Measurements from ENCODE around the gene C16orf87. TPM values are rescaled to one million over a fixed set of nuclear protein-coding genes. Genes with fewer than 3 reads are reported as not detected.

C16orf87 gene
- total and polyA plus RNA-seq, 9 of the 15 experiments (the other 6 are each of a cell fraction or from before 2014, with no cell fraction given), result 7.8 to 16.7 (median 10.5) TPM

DNA sequence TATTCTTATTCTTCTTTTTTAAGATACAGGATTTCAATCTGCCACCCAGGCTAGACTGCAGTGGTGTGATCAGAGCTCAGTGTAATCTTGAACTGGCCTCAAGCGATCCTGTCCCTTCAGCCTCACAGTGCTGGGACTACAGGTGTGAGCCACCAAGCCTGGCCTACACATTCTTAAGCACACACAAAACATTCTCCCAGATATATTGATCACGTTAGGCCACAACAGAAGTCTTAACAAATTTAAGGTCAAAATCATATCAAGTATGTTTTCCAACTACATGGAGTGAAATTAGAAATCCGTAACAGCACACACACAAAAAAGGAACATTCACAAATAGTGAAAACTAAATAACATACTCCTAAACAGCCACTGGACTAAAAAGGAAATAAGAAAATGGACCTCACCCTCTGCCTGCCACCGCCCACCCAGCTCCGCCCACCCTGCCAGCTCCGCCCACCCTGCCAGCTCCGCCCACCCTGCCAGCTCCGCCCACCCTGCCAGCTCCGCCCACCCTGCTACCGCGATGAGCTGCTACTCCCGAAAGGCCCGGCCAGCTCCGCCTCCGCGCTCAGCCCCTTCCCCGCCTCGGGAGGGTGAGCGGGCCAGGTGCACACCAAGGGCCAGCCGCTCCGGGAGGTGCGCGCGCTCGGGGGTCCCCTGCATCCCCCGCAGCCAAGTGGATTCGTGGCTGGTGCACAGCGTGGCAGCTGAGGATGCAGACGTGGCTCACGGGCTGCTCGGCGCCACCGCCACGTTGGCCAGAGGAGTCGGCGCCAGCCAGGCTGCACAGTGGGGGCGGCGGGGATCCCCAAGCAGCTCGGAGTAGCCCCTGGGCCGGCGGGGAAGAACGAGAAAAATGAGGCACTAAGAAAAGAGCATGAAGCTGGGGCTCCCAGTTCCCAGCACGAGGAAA is 41.2 kb downstream of the C16orf87 start (continued):
- TF ChIP-seq CEBPZ (IDR thresholded peaks at IDR 0.05; ENCODE audit: borderline replicate concordance, low read depth, low read length), result no peak
- TF ChIP-seq ZNF518B (CRISPR knock-in tag; IDR thresholded peaks at IDR 0.05), result no peak
- TF ChIP-seq HIVEP1 (CRISPR knock-in tag; IDR thresholded peaks at IDR 0.05), result no peak
- TF ChIP-seq KLF6 (CRISPR knock-in tag; IDR thresholded peaks at IDR 0.05; ENCODE audit: borderline replicate concordance), result no peak
- no peak for TF ChIP-seq MECOM (CRISPR knock-in tag; IDR thresholded peaks at IDR 0.05)
- no peak for TF ChIP-seq ZNF23 (CRISPR knock-in tag; IDR thresholded peaks at IDR 0.05)
- no peak for TF ChIP-seq ZNF318 (IDR thresholded peaks at IDR 0.05; ENCODE audit: borderline replicate concordance in 1 of 2, low read depth in 1 of 2)
- no peak for TF ChIP-seq POLR3A (IDR thresholded peaks at IDR 0.05; ENCODE audit: borderline replicate concordance, extremely low read depth, insufficient read depth, insufficient read length)
- no peak for TF ChIP-seq EWSR1 (IDR thresholded peaks at IDR 0.05; ENCODE audit: borderline replicate concordance, low read depth, partially characterized antibody)
